CD4-positive, alpha-beta T cell treated with Interleukin-12 subunit alpha and Interleukin-12 subunit beta, for 1 hour (primary cell): ENCODE results near the gene SAMD9L.
A peak's percentile ranks its signal among the peaks of the same experiment; 100 is the strongest.
"Not testable (repeated sequence)": the region's sequence is repeated elsewhere in the genome, so short reads cannot be mapped to it uniquely, and the experiment has no call there.

Source experiments
- DNase-seq: peaks from one replicate; pipeline ENCODE4 v3.0.0-alpha.2; 2020

SAMD9L gene

GRCh38 chr7:93145354-93145753 lies 2.8 kb downstream of the SAMD9L start:
- DNase-seq = no peak

DNA sequence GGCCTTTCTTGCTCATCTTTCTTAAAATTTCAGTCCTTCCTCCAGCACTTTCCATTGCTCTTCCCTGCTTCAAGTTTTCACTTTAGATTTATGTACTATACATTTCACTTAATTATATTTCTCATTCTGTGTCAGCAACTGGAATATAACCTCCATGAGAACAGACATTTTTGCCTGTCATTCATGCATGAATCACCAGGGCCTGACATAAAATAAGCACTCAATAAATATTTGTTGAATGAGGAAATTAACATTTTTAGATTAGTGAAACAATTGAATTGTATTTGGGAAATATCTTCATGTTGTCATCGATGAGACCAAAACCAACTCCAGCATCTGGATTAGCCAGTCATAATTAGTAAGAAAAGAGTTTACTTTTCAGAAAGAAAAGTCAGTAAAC lies 6.1 kb downstream of the SAMD9L start:
- DNase-seq = no peak

DNA sequence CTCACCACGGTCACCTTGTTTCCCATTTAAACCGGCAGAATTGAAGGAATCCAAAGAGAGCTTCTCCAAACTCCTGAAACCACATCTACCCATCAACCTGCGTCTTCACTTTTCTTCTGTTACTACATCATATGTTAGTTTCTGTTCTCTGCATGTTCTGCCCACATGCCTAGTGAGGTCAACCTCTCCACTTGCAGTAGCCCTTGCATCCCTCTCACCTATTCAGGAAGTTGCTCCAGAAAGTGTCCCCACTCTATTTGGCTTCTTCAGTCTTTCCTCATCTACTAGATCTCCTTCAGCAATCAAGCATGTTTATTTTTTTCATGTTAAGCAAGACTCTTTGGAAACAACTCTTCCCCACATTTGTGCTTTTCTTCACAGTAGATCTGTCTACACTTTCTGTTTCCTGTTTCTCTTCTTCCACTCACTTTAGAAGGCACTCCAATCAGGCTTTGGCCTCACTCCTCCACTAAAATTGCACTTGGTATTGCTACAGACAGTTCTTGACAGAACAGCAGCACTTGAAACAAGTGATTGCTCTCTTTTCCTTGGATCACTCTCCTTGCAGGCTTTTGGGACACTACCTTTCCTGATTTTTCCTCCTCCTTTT lies 7.5 kb downstream of the SAMD9L start:
- no peak for DNase-seq

DNA sequence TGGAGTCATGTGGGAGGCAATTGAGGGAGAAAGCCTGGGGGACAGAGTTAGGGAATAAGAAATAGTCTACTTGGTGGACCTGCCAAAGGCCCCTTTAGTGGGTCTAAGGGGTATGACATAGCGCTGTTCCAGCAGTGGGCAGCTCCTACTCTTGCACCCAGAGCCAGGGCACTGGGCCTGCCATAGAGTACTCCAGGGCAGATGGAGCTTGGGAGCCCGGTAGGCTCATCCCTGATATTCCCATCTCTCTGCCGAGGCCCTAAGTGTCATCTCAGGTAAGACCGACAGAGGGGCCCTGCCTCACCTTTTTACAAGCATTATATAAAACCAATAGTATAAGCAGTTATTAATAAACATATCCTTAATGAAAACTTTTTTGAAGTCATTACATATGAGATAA lies 9.6 kb downstream of the SAMD9L start:
- DNase-seq = no peak

GRCh38 chr7:93133005-93133404 lies 15.2 kb downstream of the SAMD9L start:
- no peak for DNase-seq

GRCh38 chr7:93132216-93132615 lies 16.0 kb downstream of the SAMD9L start:
- DNase-seq = no peak

GRCh38 chr7:93126954-93127353 lies 21.2 kb downstream of the SAMD9L start:
- not testable (repeated sequence) for DNase-seq

- DNase-seq = not testable (repeated sequence)
Observed at GRCh38 chr7:93123532-93123931, 24.7 kb downstream of the SAMD9L start.

- DNase-seq = no peak
Observed at GRCh38 chr7:93120592-93121549, 27.3 kb downstream of the SAMD9L start.

DNA sequence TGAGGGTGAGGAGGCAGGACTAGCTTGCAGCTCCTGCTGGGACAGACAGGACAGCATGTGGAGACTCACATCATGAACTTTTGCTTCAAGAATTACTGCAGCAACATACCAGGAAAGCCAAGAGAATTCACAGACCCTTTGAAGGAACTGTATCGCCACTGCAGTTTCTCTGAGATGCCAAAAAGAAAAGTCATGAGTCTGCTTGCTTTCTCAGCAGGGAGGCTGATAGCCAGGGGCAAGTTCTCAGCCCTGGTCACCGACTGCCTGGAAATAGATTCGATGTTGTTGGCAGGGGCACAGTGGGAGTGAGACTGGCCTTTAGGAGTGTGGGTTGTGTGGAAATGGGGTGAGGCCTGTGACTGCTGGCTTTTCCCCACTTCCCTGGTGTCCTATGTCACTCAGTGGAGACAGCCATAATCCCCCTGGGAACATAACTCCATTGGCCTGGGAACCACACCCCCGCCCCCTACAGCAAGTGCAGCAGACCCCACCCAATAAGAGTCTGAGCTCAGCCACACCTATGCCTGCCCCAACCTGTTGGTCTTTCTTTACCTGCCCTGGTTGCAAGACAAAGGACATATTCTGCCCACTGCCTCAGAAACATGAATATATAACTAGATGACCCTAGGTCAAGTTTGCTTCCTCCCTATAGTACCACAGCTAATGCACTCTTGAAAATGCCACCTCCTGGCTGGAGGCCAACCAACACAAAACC lies 28.8 kb downstream of the SAMD9L start:
- DNase-seq = no peak

- DNase-seq = peak; percentile 83
Observed at GRCh38 chr7:93117852-93118530, 30.2 kb downstream of the SAMD9L start, which contains the start of gene SAMD9. SAMD9 (minus strand) TSS chr7:93117979; CDS start chr7:93106097, 11,882 bp downstream.

DNA sequence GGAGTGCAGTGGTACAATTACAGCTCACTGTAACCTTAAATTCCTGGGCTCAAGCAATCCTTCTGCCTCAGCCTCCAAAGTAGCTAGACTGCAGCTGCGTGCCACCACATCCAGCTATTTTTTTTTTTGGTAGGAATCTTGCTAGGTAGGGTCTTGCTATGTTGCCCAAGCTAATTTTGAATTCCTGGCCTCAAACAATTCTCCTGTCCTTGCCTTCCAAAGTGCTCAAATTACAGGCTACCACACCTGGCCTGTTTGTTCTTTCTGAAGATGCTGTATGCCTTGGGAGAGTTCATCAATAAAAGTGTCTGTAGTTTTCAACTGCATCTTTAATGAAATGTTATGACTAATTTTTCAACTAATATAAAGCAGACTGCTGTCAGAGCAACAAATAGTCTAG lies 30.9 kb downstream of the SAMD9L start:
- no peak for DNase-seq

DNA sequence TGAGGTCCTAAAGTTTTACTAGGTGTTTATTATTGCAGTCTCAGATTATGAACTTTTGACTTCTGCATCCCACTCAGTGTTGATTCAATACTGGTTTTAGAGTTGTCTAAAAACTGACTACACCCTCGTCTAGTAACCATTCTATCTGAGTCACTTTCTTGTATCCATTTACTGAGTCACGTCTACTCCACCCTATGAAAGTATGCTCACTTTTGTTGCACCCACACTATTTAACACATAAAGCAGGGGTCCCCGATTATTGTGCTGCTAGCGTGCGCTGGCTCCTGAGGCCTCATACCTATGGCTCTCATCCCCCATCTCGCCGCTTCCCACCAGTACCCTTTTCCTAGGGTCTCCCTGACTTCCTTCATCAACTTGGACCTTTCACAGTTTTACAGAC lies 32.4 kb downstream of the SAMD9L start:
- no peak for DNase-seq

GRCh38 chr7:93108003-93108402 lies 40.2 kb downstream of the SAMD9L start:
- DNase-seq = no peak

- DNase-seq = no peak
Observed at GRCh38 chr7:93097388-93097787, 50.8 kb downstream of the SAMD9L start.

DNA sequence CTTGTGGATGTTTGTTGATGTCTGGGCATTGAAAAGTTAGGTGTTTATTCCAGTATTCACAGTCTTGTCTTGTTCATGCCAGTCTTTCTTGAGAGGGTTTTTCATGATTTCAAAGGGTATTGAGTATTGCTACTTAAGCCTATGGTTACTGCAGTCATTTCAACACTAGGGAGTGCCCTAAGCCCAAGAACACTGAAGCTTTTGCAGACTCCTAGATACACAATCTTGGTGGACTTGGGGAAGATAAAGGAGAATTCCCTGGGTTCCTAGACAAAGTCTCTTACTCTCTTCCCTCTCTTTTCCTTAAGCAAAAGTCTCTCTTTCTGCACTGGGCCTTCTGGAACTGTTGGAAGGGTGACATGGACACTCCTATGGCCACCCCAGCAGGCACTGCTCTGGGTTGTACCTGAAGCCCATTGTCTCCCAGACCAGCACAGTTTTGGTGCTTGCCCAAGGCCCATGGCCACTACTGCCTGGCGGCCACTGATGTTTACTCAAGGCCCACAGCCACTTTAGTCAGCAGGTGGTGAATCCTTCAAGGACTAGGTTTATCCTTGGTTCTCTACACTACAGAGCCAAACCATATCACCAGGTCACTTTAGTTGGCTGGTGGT lies 55.3 kb downstream of the SAMD9L start:
- DNase-seq = peak; percentile 15
